COLO668 (cell line): ENCODE data around the gene EXOC1.
A peak's percentile ranks its signal among the peaks of the same experiment; 100 is the strongest.

ENCODE experiments used
- DNase-seq: peaks from one replicate; lab custom pipeline; 2025; ENCODE audit not compliant: unreplicated experiment; lab: John Stamatoyannopoulos, UW

Gene EXOC1

GRCh38 chr4:55849724-55850123, 3.7 kb upstream of the EXOC1 start:
- no peak for DNase-seq

GRCh38 chr4:55851885-55852284, 1.6 kb upstream of the EXOC1 start:
- DNase-seq = no peak

- DNase-seq = no peak
These were observed 681 bp downstream of the EXOC1 start for GRCh38 chr4:55854129-55854528.

GRCh38 chr4:55857586-55857985, 4.1 kb downstream of the EXOC1 start:
- no peak for DNase-seq

GRCh38 chr4:55859711-55860110, 6.3 kb downstream of the EXOC1 start:
- no peak for DNase-seq

- no peak for DNase-seq
These were observed 11.3 kb downstream of the EXOC1 start for GRCh38 chr4:55864577-55865223.

- DNase-seq = no peak
These were observed 11.9 kb downstream of the EXOC1 start for GRCh38 chr4:55865228-55865806.

GRCh38 chr4:55866290-55866907, 13.0 kb downstream of the EXOC1 start:
- DNase-seq = no peak

- DNase-seq = peak; percentile 3
These were observed 13.6 kb downstream of the EXOC1 start for GRCh38 chr4:55866973-55867574.

GRCh38 chr4:55868581-55869090, 15.2 kb downstream of the EXOC1 start:
- no peak for DNase-seq

- no peak for DNase-seq
These were observed 17.9 kb downstream of the EXOC1 start for GRCh38 chr4:55871299-55871800.

- DNase-seq = no peak
These were observed 21.4 kb downstream of the EXOC1 start for GRCh38 chr4:55874831-55875230.

GRCh38 chr4:55876387-55876786, 22.9 kb downstream of the EXOC1 start:
- DNase-seq = no peak

- no peak for DNase-seq
These were observed 25.8 kb downstream of the EXOC1 start for GRCh38 chr4:55879224-55879623.

- no peak for DNase-seq
These were observed 27.3 kb downstream of the EXOC1 start for GRCh38 chr4:55880652-55881280.

GRCh38 chr4:55884093-55884850, 30.8 kb downstream of the EXOC1 start:
- DNase-seq = no peak

GRCh38 chr4:55884851-55885219, 31.4 kb downstream of the EXOC1 start:
- no peak for DNase-seq

GRCh38 chr4:55887594-55887993, 34.1 kb downstream of the EXOC1 start:
- no peak for DNase-seq

- DNase-seq = no peak
These were observed 38.7 kb downstream of the EXOC1 start for GRCh38 chr4:55892156-55892555.

GRCh38 chr4:55896622-55897021, 43.2 kb downstream of the EXOC1 start:
- DNase-seq = no peak

GRCh38 chr4:55902677-55903076, 49.2 kb downstream of the EXOC1 start:
- no peak for DNase-seq
